H9 (cell line): ENCODE data around the gene FUT6. TPM values are rescaled to one million over a fixed set of nuclear protein-coding genes. Genes with fewer than 3 reads are reported as not detected.

Experiments
- DNase-seq: peaks from one replicate; pipeline ENCODE4 v3.0.0-alpha.2; 2017
- H2AFZ ChIP-seq: one replicate; pipeline ENCODE4 v1.6.1; 2013; ENCODE audit warnings: mild to moderate bottlenecking, low read length, control low read depth, moderate library complexity
- H2AK5ac ChIP-seq: 2 replicates; pipeline ENCODE4 v1.6.1; 2013; ENCODE audit warnings: low read length, control low read depth, mixed read lengths; ENCODE audit not compliant: insufficient read length
- H2BK120ac ChIP-seq: one replicate; pipeline ENCODE4 v1.6.1; 2013; ENCODE audit warnings: low read depth, mild to moderate bottlenecking, low read length, control low read depth, inconsistent platforms; ENCODE audit not compliant: poor library complexity, severe bottlenecking
- H2BK12ac ChIP-seq: 2 replicates; pipeline ENCODE4 v1.6.1; 2013; ENCODE audit warnings: low read length, control low read depth, mixed read lengths, low read depth; ENCODE audit not compliant: insufficient read length
- H2BK15ac ChIP-seq: 2 replicates; pipeline ENCODE4 v1.6.1; 2013; ENCODE audit warnings: low read depth, low read length, control low read depth
- H2BK20ac ChIP-seq: one replicate; pipeline ENCODE4 v1.6.1; 2013; ENCODE audit warnings: low read depth, mild to moderate bottlenecking, low read length, control low read depth, inconsistent platforms; ENCODE audit not compliant: poor library complexity, severe bottlenecking
- H2BK5ac ChIP-seq: 2 replicates; pipeline ENCODE4 v1.6.1; 2013; ENCODE audit warnings: low read length, control low read depth, mixed read lengths; ENCODE audit not compliant: insufficient read length
- H3K14ac ChIP-seq: 2 replicates; pipeline ENCODE4 v1.6.1; 2013; ENCODE audit warnings: low read length, control low read depth; ENCODE audit not compliant: insufficient read depth
- H3K18ac ChIP-seq: 2 replicates; pipeline ENCODE4 v1.6.1; 2013; ENCODE audit warnings: low read depth, mild to moderate bottlenecking, mixed read lengths, low read length, control low read depth; ENCODE audit not compliant: insufficient read length
- H3K23ac ChIP-seq: 2 replicates; pipeline ENCODE4 v1.6.1; 2013; ENCODE audit warnings: low read length, control low read depth, mixed read lengths, low read depth; ENCODE audit not compliant: insufficient read length
- H3K23me2 ChIP-seq: 2 replicates; pipeline ENCODE4 v1.6.1; 2013; ENCODE audit warnings: low read depth, mild to moderate bottlenecking, mixed read lengths, low read length, control low read depth; ENCODE audit not compliant: insufficient read length, poor library complexity, severe bottlenecking
- H3K27ac ChIP-seq: 2 replicates; pipeline ENCODE4 v1.5.1; 2013; ENCODE audit warnings: low read length, control low read depth, mixed read lengths, low read depth; ENCODE audit not compliant: insufficient read length
- H3K27me3 ChIP-seq: 2 replicates; pipeline ENCODE4 v1.6.1; 2013; ENCODE audit warnings: low read length, control low read depth, inconsistent platforms; ENCODE audit not compliant: insufficient read depth
- H3K4ac ChIP-seq: 2 replicates; pipeline ENCODE4 v1.6.1; 2013; ENCODE audit warnings: low read depth, mild to moderate bottlenecking, control low read depth, inconsistent platforms, low read length, moderate library complexity
- H3K4me1 ChIP-seq: 2 replicates; pipeline ENCODE4 v1.6.1; 2013; ENCODE audit warnings: low read length, control low read depth, inconsistent platforms; ENCODE audit not compliant: insufficient read depth
- H3K4me2 ChIP-seq: 2 replicates; pipeline ENCODE4 v1.6.1; 2013; ENCODE audit warnings: low read length, control low read depth, mixed read lengths; ENCODE audit not compliant: insufficient read length, insufficient read depth
- H3K56ac ChIP-seq: 2 replicates; pipeline ENCODE4 v1.6.1; 2013; ENCODE audit warnings: low read depth, mild to moderate bottlenecking, mixed read lengths, low read length, control low read depth; ENCODE audit not compliant: insufficient read length
- H3K79me1 ChIP-seq: 2 replicates; pipeline ENCODE4 v1.6.1; 2013; ENCODE audit warnings: low read depth, mild to moderate bottlenecking, moderate library complexity, low read length, control low read depth, inconsistent platforms; ENCODE audit not compliant: insufficient read depth, poor library complexity, severe bottlenecking
- H3K79me2 ChIP-seq: 2 replicates; pipeline ENCODE4 v1.6.1; 2013; ENCODE audit warnings: low read length, control low read depth, inconsistent platforms; ENCODE audit not compliant: insufficient read depth
- H3K9ac ChIP-seq: 2 replicates; pipeline ENCODE4 v1.6.1; 2013; ENCODE audit warnings: low read length, control low read depth, mixed read lengths; ENCODE audit not compliant: insufficient read length; ENCODE audit errors: extremely low read depth
- H3K9me3 ChIP-seq: one replicate; pipeline ENCODE4 v1.6.1; 2013; ENCODE audit warnings: low read depth, low read length, inconsistent platforms; ENCODE audit not compliant: control insufficient read depth
- H3T11ph ChIP-seq: one replicate; pipeline ENCODE4 v1.6.1; 2013; ENCODE audit warnings: mild to moderate bottlenecking, low read length, control low read depth, inconsistent platforms
- H4K20me1 ChIP-seq: one replicate; pipeline ENCODE4 v1.6.1; 2013; ENCODE audit not compliant: control insufficient read depth, insufficient read length, insufficient read depth
- H4K5ac ChIP-seq: 2 replicates; pipeline ENCODE4 v1.6.1; 2013; ENCODE audit warnings: low read depth, mild to moderate bottlenecking, mixed read lengths, low read length, control low read depth; ENCODE audit not compliant: insufficient read length
- H4K8ac ChIP-seq: replicated peaks from 2 replicates; pipeline ENCODE4 v1.6.1; 2013; ENCODE audit warnings: low read length, control low read depth, mixed read lengths, low read depth; ENCODE audit not compliant: insufficient read length
- H4K91ac ChIP-seq: 2 replicates; pipeline ENCODE4 v1.6.1; 2013; ENCODE audit warnings: low read depth, mild to moderate bottlenecking, moderate library complexity, mixed read lengths, low read length, control low read depth; ENCODE audit not compliant: insufficient read length
- H3K27ac Mint-ChIP-seq, 3 experiments: 2 replicates in 2 of 3; 3 replicates in 1 of 3; pipeline ENCODE4 v1.8.0; 2020 to 2021; ENCODE audit warnings: mixed read lengths in 3 of 3, mild to moderate bottlenecking in 1 of 3, moderate library complexity in 1 of 3
- H3K27me3 Mint-ChIP-seq: 2 replicates; pipeline ENCODE4 v1.8.0; 2021; ENCODE audit warnings: low read depth, mild to moderate bottlenecking, moderate library complexity, mixed read lengths
- H3K36me3 Mint-ChIP-seq, 3 experiments: 2 replicates in 2 of 3; 3 replicates in 1 of 3; pipeline ENCODE4 v1.8.0; 2020 to 2021; ENCODE audit warnings: low read depth in 3 of 3, mixed read lengths in 3 of 3; ENCODE audit not compliant: insufficient read depth in 1 of 3
- H3K4me1 Mint-ChIP-seq, 2 experiments: 2 replicates each; pipeline ENCODE4 v1.8.0; 2020; ENCODE audit warnings: mixed read lengths in 2 of 2
- H3K4me3 Mint-ChIP-seq, 2 experiments: 2 replicates in 1 of 2; 3 replicates in 1 of 2; pipeline ENCODE4 v1.8.0; 2020 to 2021; ENCODE audit warnings: mild to moderate bottlenecking in 2 of 2, mixed read lengths in 2 of 2, moderate library complexity in 1 of 2
- H3K9me3 Mint-ChIP-seq, 2 experiments: 2 replicates in 1 of 2; 3 replicates in 1 of 2; pipeline ENCODE4 v1.8.0; 2020; ENCODE audit warnings: mild to moderate bottlenecking in 2 of 2, mixed read lengths in 2 of 2, moderate library complexity in 1 of 2
- CTCF ChIP-seq: fragments of 200-600 bp; sonication (generic); conservative IDR thresholded peaks from 3 replicates; pipeline ENCODE4 v1.8.0; 2021; ENCODE audit warnings: antibody characterized with exemption, mild to moderate bottlenecking
- WGBS: extraction: QIAGEN DNeasy Blood & Tissue Kit; methylation state at CpG from one replicate; pipeline ENCODE4 v1.1.7; 2013; ENCODE audit warnings: missing lambda C conversion rate, low lambda C conversion rate, mixed read lengths; ENCODE audit not compliant: insufficient read length; ENCODE audit errors: extremely low coverage; 5-methylcytosine and 5-hydroxymethylcytosine counted together
- total RNA-seq: library from RNA; stranded (reverse); gene quantifications from 2 replicates; pipeline ENCODE4 v1.2.1, GENCODE V29; 2021

The FUT6 gene
- total RNA-seq, 1 experiment from 2014 or later: 0.13 TPM

- Histone ChIP-seq H3K23me2 (peaks cover 8% of the 10 kb centered on the region), H4K5ac (no peak overlapping the region), H3K79me1 (no peaks in the 10 kb centered on the region), H3K27me3 (no peaks in the 10 kb centered on the region), H3K56ac (no peak overlapping the region), H2BK12ac (no peak overlapping the region), H4K91ac (no peak overlapping the region), H3K27ac (no peak overlapping the region), H2BK20ac (no peak overlapping the region), H2BK15ac (no peak overlapping the region), H4K20me1 (no peaks in the 10 kb centered on the region), H3K4me2 (no peak overlapping the region), H3K4me1 (no peaks in the 10 kb centered on the region), H2AFZ (no peak overlapping the region), H3K4ac (no peak overlapping the region), H2AK5ac (no peak overlapping the region), H3K79me2 (no peaks in the 10 kb centered on the region), H2BK120ac (no peak overlapping the region), H3K18ac (no peak overlapping the region), H2BK5ac (no peak overlapping the region), H4K8ac (no peak overlapping the region), H3K9me3 (no peaks in the 10 kb centered on the region), H3T11ph (no peak overlapping the region), H3K14ac (no peak overlapping the region; the same call in 1 of the 2 replicates), H3K9ac (no peak overlapping the region), H3K23ac (no peak overlapping the region)
- peak overlapping the region in 1 of 3 experiments; percentile 34; a peak in 1 of 7 replicates for H3K27ac Mint-ChIP-seq
- peak; percentile 45; the same call in 2 of the 3 replicates for TF ChIP-seq CTCF
- H3K4me1 Mint-ChIP-seq: peaks cover 2 to 13% of the 10 kb centered on the region in 2 experiments; a peak in 2 of 4 replicates
- peaks cover 12% of the 10 kb centered on the region for H3K27me3 Mint-ChIP-seq
- WGBS: no CpG with 5 or more reads among the region's 30 CpGs
- no peaks in the 10 kb centered on the region for H3K36me3 Mint-ChIP-seq
- no peak overlapping the region for H3K4me3 Mint-ChIP-seq
- H3K9me3 Mint-ChIP-seq: peaks cover 0 to 1% of the 10 kb centered on the region in 2 experiments; a peak in 2 of 5 replicates
- peak; percentile 74 for DNase-seq
Measured at GRCh38 chr19:5823579-5824281, 15.8 kb downstream of the FUT6 start.
